GM12865 (cell line): Measurements from ENCODE around the gene MOGAT3.

Source experiments
- DNase-seq: peaks from one replicate; pipeline ENCODE4 v3.0.0; 2010; ENCODE audit warnings: low read depth
- H3K4me3 ChIP-seq: 2 replicates; pipeline ENCODE4 v1.5.1; 2011; ENCODE audit warnings: mild to moderate bottlenecking, low read depth, low read length, control low read depth
- TF ChIP-seq, protein P1 (sequence below): IDR thresholded peaks from 2 replicates; pipeline ENCODE4 v1.5.1; 2011; ENCODE audit warnings: low read length, control low read depth, low read depth, inconsistent platforms; ENCODE audit not compliant: insufficient read depth; ENCODE audit errors: missing control alignments

The MOGAT3 gene

GRCh38 chr7:101186844-101187428, 13.9 kb downstream of the MOGAT3 start:
- H3K4me3 ChIP-seq: no peak overlapping the region
- no peak for DNase-seq
- TF ChIP-seq, protein P1, sequence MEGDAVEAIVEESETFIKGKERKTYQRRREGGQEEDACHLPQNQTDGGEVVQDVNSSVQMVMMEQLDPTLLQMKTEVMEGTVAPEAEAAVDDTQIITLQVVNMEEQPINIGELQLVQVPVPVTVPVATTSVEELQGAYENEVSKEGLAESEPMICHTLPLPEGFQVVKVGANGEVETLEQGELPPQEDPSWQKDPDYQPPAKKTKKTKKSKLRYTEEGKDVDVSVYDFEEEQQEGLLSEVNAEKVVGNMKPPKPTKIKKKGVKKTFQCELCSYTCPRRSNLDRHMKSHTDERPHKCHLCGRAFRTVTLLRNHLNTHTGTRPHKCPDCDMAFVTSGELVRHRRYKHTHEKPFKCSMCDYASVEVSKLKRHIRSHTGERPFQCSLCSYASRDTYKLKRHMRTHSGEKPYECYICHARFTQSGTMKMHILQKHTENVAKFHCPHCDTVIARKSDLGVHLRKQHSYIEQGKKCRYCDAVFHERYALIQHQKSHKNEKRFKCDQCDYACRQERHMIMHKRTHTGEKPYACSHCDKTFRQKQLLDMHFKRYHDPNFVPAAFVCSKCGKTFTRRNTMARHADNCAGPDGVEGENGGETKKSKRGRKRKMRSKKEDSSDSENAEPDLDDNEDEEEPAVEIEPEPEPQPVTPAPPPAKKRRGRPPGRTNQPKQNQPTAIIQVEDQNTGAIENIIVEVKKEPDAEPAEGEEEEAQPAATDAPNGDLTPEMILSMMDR: no peak

DNA sequence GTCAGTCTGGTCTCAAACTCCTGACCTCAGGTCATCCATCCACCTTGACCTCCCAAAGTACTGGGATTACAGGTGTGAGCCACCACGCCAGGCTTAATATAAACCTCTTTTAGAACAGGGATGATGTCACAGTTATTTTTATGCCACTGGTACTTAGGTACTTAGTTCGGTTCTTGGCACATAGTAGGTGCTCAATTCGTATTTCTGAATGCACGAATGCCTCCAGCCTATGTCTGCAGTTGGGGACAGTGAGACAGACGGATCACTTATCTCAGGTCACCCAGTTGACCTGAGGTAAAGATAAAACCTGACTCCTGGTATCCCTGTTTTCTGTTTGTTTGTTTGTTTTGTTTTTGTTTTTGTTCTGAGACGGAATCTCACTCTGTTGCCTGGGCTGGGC, 14.6 kb downstream of the MOGAT3 start:
- H3K4me3 ChIP-seq: no peak overlapping the region
- TF ChIP-seq, protein P1: no peak
- no peak for DNase-seq

GRCh38 chr7:101185258-101185839, 15.5 kb downstream of the MOGAT3 start:
- TF ChIP-seq, protein P1: no peak
- no peak for DNase-seq
- H3K4me3 ChIP-seq: no peak overlapping the region

- no peak for DNase-seq
- no peak within 1 kb of the TSS for H3K4me3 ChIP-seq
- TF ChIP-seq, protein P1: no peak
Observed at GRCh38 chr7:101180130-101180755, 20.6 kb downstream of the MOGAT3 start, which contains the start of gene NAT16. NAT16 (minus strand) TSS chr7:101180293; CDS start chr7:101174807, 5,486 bp downstream.

DNA sequence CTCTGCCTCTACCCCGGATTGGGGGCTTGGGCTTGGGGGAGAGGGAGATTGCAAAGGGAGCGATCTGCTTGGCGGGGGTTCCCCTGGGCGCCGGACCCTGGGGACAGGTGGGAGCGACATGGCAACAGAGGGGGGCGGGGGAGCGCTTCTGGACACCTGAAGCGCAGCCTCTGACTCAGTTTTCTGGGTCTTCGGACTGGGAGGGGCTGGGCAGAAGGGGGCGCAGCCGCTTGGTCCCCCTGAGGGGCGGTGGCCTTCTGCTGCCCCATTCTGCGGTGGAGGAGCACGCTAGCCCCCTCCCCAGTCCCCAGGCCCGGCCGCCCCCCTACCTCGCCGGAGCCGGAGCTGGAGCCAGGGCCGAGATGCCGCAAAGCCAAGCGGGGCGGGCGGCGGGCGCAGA, 21.1 kb downstream of the MOGAT3 start:
- TF ChIP-seq, protein P1: no peak
- no peak for DNase-seq
- H3K4me3 ChIP-seq: no peak overlapping the region

GRCh38 chr7:101179117-101179516, 21.7 kb downstream of the MOGAT3 start:
- no peak for DNase-seq
- TF ChIP-seq, protein P1: no peak

More at GRCh38 chr7:101179117-101179516, 21.7 kb downstream of the MOGAT3 start:
- H3K4me3 ChIP-seq: no peak overlapping the region
